Left lobe of liver (tissue), 2 donors: ENCODE data around the gene CEP63. TPM values are rescaled to one million over a fixed set of nuclear protein-coding genes. Genes with fewer than 3 reads are reported as not detected.
"Not testable (repeated sequence)": the region's sequence is repeated elsewhere in the genome, so short reads cannot be mapped to it uniquely, and the experiment has no call there.

Source experiments
- ATAC-seq: fragments of 200-7000 bp; cut with Tn5 transposase; one replicate; pipeline ENCODE4 v1.9.1; 2020; ENCODE audit warnings: mild to moderate bottlenecking, moderate library complexity
- DNase-seq: peaks from one replicate; pipeline ENCODE4 v3.0.0-alpha.2; 2020; ENCODE audit warnings: low spot score
- total RNA-seq: library from RNA; stranded (reverse); gene quantifications from one replicate; pipeline ENCODE4 v1.2.1, GENCODE V29; 2021
- donor health status: DM: no; HTN: no; CAD: no; lungs with moderate emphysema.
- donor health status: DM: no; HTN: yes; CAD: no.

Gene CEP63
- total RNA-seq, 1 donor from 2014 or later, result 9.6 TPM

DNA sequence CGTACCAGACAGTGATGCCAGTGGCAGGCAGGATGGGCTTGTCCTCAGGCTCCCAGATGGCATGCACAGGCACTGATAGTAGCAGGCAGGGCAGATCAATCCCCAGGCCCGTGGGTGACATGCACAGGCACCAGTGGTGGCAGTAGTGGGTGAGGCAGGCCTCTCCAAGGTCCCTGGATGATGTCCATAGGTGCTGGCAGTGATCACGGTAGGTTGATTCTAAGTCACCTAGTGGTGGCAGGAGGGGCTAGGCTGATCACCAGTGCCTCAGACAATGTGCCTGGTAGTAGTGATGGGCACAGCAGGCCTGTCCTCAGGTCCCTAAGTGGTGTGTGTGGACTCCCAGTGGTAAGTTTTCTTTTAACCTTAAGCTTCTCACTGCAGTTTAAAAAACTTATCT lies 19.6 kb downstream of the CEP63 start:
- peak; percentile 40 for ATAC-seq
- DNase-seq, result no peak

DNA sequence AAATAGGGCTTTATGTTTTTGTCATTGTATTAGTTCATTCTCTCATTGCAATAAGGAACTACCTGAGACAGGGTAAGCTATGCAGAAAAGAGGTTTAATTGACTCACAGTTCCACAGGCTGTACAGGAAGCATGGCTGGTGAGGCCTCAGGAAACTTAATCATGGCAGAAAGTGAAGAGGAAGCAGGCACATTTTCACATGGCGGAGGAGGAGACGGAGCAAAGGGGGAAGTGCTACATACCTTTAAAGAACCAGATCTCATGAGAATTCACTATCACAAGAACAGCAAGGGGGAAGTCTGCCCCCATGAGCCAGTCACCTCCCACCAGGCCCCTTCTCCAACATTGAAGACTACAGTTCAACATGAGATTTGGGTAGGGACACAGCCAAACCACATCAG lies 25.6 kb downstream of the CEP63 start:
- no peak for ATAC-seq

DNA sequence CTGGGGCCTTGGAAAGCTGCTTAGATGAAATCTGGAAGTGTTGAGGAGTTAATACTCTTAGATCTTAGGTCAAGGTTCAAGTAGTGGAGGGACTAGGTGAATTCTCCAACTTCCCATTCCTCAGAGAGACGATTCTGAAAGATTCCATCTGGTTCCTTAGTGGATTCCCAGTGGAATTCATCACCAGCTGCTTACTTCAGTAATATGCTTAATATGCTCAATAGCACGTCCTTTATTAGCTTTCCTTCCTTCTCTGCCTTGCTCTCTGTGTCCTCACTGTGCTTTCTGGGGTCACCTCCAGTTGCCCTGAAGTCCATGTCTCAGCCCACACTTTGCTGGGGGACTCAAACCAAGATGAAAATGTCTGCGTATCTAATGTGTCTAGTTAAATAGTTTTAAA lies 31.0 kb downstream of the CEP63 start:
- DNase-seq (no peak), ATAC-seq (no peak)

More for the DNA sequence above, 25.6 kb downstream of the CEP63 start:
- DNase-seq, result no peak

GRCh38 chr3:134517791-134518190 lies 31.9 kb downstream of the CEP63 start:
- ATAC-seq (peak; percentile 29), DNase-seq (no peak)

DNA sequence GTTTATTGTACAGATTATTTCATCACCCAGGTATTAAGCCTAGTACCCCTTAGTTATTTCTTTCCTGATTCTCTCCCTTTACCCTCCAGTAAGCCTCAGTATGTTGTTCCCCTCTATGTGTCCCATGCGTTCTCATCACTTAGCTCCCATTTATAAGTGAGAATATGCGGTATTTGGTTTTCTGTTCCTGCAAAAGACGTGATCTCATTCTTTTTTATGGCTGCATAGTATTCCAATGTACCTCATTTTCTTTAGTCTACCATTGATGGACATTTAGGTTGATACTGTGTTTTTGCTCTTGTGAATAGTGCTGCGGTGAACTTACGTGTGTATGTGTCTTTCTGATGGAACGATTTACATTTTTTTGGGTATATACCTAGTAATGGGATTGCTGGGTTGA lies 36.7 kb downstream of the CEP63 start:
- DNase-seq (no peak), ATAC-seq (no peak)

- no peak for ATAC-seq
- no peak for DNase-seq
These were observed 39.4 kb downstream of the CEP63 start for GRCh38 chr3:134525293-134525692.

GRCh38 chr3:134526319-134526718 lies 40.5 kb downstream of the CEP63 start:
- DNase-seq (no peak), ATAC-seq (no peak)

- DNase-seq (no peak), ATAC-seq (peak; percentile 52)
These were observed 41.2 kb downstream of the CEP63 start for GRCh38 chr3:134527037-134527436.

GRCh38 chr3:134527538-134528186 lies 41.8 kb downstream of the CEP63 start:
- DNase-seq, result no peak
- peak; percentile 10 for ATAC-seq

DNA sequence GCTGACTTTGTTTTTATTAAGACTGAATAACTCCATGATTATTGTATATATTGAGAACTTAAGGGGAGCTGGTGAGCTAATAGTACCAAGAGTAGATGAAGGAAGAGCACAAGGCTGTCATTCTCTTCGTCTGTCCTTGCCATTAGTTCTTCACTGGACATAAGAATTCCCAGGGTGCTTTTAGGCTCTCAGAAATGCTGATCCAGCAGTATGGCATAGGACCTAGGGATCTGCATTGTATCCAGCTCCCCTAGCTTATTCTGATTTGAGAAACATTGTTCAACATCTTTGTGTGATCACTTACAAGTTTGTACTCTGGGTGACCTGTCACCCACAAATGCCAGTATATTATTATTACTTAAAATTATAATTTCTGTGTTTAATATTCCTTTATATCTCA lies 47.6 kb downstream of the CEP63 start:
- ATAC-seq (no peak), DNase-seq (no peak)

DNA sequence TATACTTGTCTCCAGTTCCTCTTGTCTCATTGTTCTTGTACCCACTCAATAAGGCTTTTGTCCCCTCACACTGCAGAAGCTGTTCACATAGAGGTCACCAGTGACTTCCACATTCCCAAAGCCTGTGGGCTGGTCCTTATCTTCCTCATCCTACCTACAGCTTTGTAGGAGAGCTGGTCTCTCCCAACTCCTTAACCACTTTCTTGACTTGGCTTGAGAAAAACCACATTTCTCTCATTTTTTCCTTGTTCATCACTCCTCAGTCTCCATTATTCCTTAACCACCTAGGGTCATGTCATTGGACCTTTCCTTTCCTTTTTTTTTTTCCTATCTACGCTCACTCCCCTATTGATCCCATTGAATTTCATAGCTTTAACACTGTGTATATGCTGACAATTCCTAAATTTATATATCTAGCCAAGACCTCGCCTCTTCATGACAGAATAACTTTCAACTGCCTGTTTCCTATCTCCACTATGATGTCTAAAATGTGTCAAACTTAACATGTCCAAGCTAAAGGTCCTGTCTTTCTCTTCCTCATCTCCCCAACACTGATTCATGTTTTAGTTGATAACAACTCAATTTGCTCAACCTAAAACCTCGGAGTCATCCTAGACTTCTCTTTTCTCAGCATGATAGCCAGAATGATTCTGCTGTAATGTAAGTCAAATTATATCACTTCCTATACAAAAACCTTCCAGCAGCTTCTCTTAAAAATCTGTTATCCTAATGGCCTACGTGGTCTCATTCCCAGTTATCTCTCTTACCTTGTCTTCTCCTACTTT lies 49.5 kb downstream of the CEP63 start:
- ATAC-seq (no peak), DNase-seq (no peak)

GRCh38 chr3:134536781-134537180 lies 50.9 kb downstream of the CEP63 start:
- no peak for ATAC-seq
- no peak for DNase-seq

GRCh38 chr3:134542287-134542958 lies 56.6 kb downstream of the CEP63 start:
- ATAC-seq, result no peak
- DNase-seq, result no peak

GRCh38 chr3:134543113-134543512 lies 57.3 kb downstream of the CEP63 start:
- DNase-seq (no peak), ATAC-seq (no peak)

DNA sequence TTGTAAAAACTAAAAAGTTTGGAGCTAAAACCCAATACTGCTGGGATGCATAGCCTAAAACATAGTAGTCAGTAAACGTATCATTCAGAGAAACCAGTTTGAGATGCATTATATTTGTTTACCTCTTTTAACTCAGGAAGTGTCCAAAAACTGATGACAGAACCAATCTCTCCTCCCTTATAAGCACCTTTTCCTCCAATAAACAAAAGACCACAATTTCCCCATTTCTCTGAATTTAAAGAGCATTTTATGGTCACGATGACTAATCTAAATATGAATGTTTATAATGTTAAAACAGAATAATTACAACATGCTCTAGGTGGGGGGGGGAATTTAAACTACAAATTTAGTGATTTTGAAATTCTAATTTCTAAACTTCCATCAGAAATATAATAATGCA lies 58.5 kb downstream of the CEP63 start:
- DNase-seq, result no peak
- ATAC-seq, result no peak

- not testable (repeated sequence) for DNase-seq
These were observed 58.9 kb downstream of the CEP63 start for GRCh38 chr3:134544783-134545182.

GRCh38 chr3:134545818-134546217 lies 60.0 kb downstream of the CEP63 start:
- DNase-seq, result no peak
- ATAC-seq, result no peak

More at GRCh38 chr3:134544783-134545182, 58.9 kb downstream of the CEP63 start:
- not testable (repeated sequence) for ATAC-seq

- ATAC-seq, result no peak
- DNase-seq, result no peak
These were observed 66.9 kb downstream of the CEP63 start for GRCh38 chr3:134552784-134553183.

DNA sequence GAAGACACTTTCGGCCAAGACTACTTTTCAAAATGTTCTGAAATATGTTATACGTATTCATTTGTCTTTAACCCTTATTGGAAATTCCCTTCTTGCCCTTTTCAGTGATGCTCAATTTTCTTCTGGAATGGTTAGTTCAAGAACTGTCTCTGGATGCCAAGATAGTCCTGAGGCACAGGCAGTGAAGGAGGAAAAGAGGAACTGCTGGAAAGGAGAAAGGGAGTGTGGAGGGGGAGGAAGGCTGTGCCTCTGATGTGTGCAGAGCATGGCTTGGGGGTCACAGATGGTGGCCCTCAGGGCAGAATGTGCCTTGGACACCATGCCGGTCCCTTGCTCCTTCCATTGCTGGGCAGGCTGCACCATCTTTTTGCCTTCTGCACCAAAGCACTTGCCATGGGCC lies 73.7 kb downstream of the CEP63 start:
- ATAC-seq (no peak), DNase-seq (no peak)

DNA sequence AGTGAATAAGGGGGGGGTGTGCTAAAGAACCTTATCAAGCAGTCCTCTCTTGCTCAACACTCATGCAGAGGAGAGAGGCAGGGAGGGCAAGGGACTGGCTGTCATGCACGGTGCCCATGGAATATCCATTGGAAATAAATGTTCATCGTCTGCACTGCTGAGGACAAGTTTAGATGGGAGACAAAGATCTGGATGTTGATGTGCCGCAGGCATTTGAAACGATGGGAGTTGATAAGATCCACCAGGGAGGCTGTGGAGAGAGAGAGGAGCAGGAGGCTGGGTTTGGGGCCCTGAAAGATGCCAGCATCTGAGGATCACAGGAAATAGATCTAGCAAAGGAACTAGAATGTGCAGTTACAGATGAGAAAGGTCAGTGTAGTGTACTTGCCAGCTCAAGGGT lies 76.2 kb downstream of the CEP63 start:
- ATAC-seq, result no peak
- DNase-seq, result no peak

GRCh38 chr3:134563601-134564000 lies 77.7 kb downstream of the CEP63 start:
- DNase-seq, result no peak
- peak; percentile 58 for ATAC-seq

DNA sequence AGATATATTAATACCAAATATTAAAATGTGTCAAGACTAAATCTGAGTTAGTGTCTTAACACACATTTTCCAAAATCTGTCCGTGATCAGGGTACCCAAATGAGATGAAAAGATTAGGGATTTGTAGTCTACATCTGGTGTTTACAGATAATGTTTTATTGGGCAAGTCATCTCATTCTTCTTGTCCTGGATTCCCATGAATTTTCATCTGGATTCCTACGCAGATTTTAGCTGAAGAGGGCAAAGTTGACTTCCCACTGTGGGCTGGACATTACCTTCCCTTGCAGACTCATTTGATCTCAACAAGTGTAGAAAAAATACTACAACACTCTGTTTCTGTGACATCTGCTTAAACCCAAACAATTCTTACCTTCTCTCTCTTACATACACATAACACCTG lies 79.1 kb downstream of the CEP63 start:
- DNase-seq, result no peak
- ATAC-seq, result no peak
